ENCODE measurements around the gene ZGRF1. TPM values are rescaled to one million over a fixed set of nuclear protein-coding genes. Genes with fewer than 3 reads are reported as not detected.

The ZGRF1 gene
- total RNA-seq, 1 donor from 2014 or later: 7.1 TPM

DNA sequence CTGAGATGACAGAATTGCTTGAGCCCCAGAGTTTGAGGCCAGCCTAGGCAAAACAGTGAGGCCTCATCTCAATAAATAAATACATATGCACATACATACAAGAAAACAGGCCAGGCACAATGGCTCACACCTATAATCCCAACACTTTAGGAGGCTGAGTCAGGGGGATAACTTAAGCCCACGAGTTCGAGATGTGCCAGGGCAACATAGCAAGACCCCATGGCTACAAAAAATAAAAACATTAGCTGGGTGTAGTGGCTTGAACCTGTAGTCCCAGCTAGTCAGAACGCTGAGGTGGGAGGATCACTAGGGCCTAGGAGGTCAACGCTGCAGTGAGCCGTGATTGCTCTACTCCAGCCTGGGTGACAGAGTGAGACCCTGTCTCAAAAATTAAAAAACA, 69.2 kb downstream of the ZGRF1 start:
- H3K4me3 ChIP-seq (ENCODE audit: low read depth, low read length): no peak overlapping the region
- TF ChIP-seq CTCF (conservative IDR thresholded peaks at IDR 0.05; ENCODE audit: low read depth, low read length): no peak
- no peak for DNase-seq (ENCODE audit: low read depth)

- H3K4me3 ChIP-seq (ENCODE audit: low read depth, low read length): no peak overlapping the region
- DNase-seq (ENCODE audit: low read depth): no peak
- TF ChIP-seq CTCF (conservative IDR thresholded peaks at IDR 0.05; ENCODE audit: low read depth, low read length): no peak
Observed at GRCh38 chr4:112564706-112565270, 71.9 kb downstream of the ZGRF1 start.

GRCh38 chr4:112563431-112564200, 73.1 kb downstream of the ZGRF1 start:
- DNase-seq (ENCODE audit: low read depth): no peak
- TF ChIP-seq CTCF (conservative IDR thresholded peaks at IDR 0.05; ENCODE audit: low read depth, low read length): no peak

GRCh38 chr4:112562254-112562879, 74.3 kb downstream of the ZGRF1 start:
- no peak for TF ChIP-seq CTCF (conservative IDR thresholded peaks at IDR 0.05; ENCODE audit: low read depth, low read length)
- H3K4me3 ChIP-seq (ENCODE audit: low read depth, low read length): no peak overlapping the region

More at GRCh38 chr4:112563431-112564200, 73.1 kb downstream of the ZGRF1 start:
- H3K4me3 ChIP-seq (ENCODE audit: low read depth, low read length): no peak overlapping the region

DNA sequence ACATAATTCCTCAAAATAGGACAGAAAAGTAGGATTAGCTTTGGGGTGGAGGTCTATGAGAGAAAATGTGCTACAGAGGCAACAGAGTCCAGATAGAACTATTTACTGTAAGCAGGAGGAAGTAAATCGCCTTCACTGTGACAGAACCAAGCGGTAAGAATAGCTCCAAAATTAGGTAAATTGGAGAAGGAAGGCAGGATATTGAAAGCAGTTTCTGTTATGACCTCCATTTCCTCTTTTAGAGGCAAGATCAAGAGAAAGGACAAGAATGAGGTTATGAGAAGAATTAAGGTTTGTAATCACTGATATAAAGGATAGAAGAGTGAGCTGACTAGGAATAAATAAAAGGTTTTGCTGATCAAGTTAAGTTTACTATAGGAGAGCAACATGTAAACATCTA, 76.6 kb downstream of the ZGRF1 start:
- H3K4me3 ChIP-seq (ENCODE audit: low read depth, low read length): no peak overlapping the region
- DNase-seq (ENCODE audit: low read depth): no peak
- no peak for TF ChIP-seq CTCF (conservative IDR thresholded peaks at IDR 0.05; ENCODE audit: low read depth, low read length)

More at GRCh38 chr4:112562254-112562879, 74.3 kb downstream of the ZGRF1 start:
- DNase-seq (ENCODE audit: low read depth): no peak

DNA sequence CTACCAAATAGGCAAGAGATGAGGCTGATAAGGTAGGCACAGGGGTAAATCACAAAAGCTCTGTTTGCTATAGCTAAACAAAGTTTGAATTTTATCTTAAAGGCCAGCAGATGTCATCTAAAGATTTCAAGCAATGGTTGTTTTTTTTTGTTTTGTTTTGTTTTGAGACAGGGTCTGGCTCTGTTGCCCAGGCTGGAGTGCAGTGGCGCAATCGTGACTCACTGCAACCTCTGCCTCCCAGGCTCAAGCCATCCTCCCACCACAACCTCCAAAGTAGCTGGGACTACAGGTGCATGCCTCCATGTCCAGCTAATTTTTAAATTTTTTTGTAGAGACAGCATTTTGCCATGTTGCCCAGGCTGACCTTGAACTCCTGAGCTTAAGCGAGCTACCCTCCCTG, 77.7 kb downstream of the ZGRF1 start:
- TF ChIP-seq CTCF (conservative IDR thresholded peaks at IDR 0.05; ENCODE audit: low read depth, low read length): no peak
- no peak overlapping the region for H3K4me3 ChIP-seq (ENCODE audit: low read depth, low read length)
- DNase-seq (ENCODE audit: low read depth): no peak

All from epithelial cell of proximal tubule (primary cell).